GM12873 (cell line): ENCODE data around the gene MTRR.

Source experiments
- CTCF ChIP-seq: IDR thresholded peaks from 2 replicates; pipeline ENCODE4 v1.5.1; 2012; ENCODE audit warnings: low read depth, mild to moderate bottlenecking, moderate library complexity, low read length, control low read depth; ENCODE audit not compliant: insufficient read depth; ENCODE audit errors: missing control alignments

MTRR gene

GRCh38 chr5:7872517-7873130, 3.7 kb downstream of the MTRR start:
- no peak for TF ChIP-seq CTCF

GRCh38 chr5:7873216-7873615, 4.3 kb downstream of the MTRR start:
- no peak for TF ChIP-seq CTCF

- TF ChIP-seq CTCF: no peak
Measured at GRCh38 chr5:7874639-7875038, 5.7 kb downstream of the MTRR start.

GRCh38 chr5:7875151-7875550, 6.2 kb downstream of the MTRR start:
- no peak for TF ChIP-seq CTCF

- no peak for TF ChIP-seq CTCF
Measured at GRCh38 chr5:7876867-7877266, 7.9 kb downstream of the MTRR start.

- no peak for TF ChIP-seq CTCF
Measured at GRCh38 chr5:7877851-7878250, 8.9 kb downstream of the MTRR start.

- TF ChIP-seq CTCF: no peak
Measured at GRCh38 chr5:7878381-7878873, 9.5 kb downstream of the MTRR start.
